H1 (cell line): ENCODE measurements around the gene MTAP.

Experiments used
- CTCF ChIP-seq, 3 experiments: IDR thresholded peaks; 1 replicate in 2 of 3; 2 replicates in 1 of 3; pipeline versions ENCODE4 v1.5.1 to v1.6.1; 2011; ENCODE audit warnings: low read length in 3 of 3, mild to moderate bottlenecking in 3 of 3, inconsistent platforms in 2 of 3, low read depth in 1 of 3, moderate library complexity in 1 of 3; ENCODE audit not compliant: insufficient read depth in 1 of 3; ENCODE audit errors: control extremely low read depth in 1 of 3
- GTF2F1 ChIP-seq: IDR thresholded peaks from 2 replicates; pipeline ENCODE4 v1.6.1; 2012; ENCODE audit warnings: low read depth, low read length, improper control_type of control experiment, borderline replicate concordance
- JUND ChIP-seq: IDR thresholded peaks from 2 replicates; pipeline ENCODE4 v1.6.1; 2011; ENCODE audit warnings: mild to moderate bottlenecking, improper control_type of control experiment, low read length
- RBBP5 ChIP-seq: IDR thresholded peaks from 2 replicates; pipeline ENCODE4 v1.7.1; 2012; ENCODE audit warnings: low read depth, mild to moderate bottlenecking, inconsistent platforms, low read length, moderate library complexity, borderline replicate concordance
- SIX5 ChIP-seq: IDR thresholded peaks from 2 replicates; pipeline ENCODE4 v1.6.1; 2011; ENCODE audit warnings: mild to moderate bottlenecking, low read depth, low read length

- TF ChIP-seq JUND, result no peak
- no peak for TF ChIP-seq GTF2F1
- no peak for TF ChIP-seq SIX5
- no peak for TF ChIP-seq CTCF (IDR thresholded peaks at IDR 0.05; ENCODE audit: control extremely low read depth in 1 of 3, insufficient read depth in 1 of 3, low read depth in 1 of 3, low read length in 3 of 3)
- TF ChIP-seq RBBP5, result no peak
These were observed 69.0 kb downstream of the MTAP start for GRCh38 chr9:21871256-21871975.
